Right cardiac atrium (tissue), 5 donors: Measurements from ENCODE around the gene CD19. TPM values are rescaled to one million over a fixed set of nuclear protein-coding genes. Genes with fewer than 3 reads are reported as not detected.

Experiments
- ATAC-seq, 2 donors: fragments of 200-7000 bp; cut with Tn5 transposase; one replicate each; pipeline versions ENCODE4 v1.8.0 to v1.9.1; 2020; ENCODE audit warnings: moderate library complexity in 2 of 2, mild to moderate bottlenecking in 1 of 2
- DNase-seq, 3 donors: peaks; one replicate each; pipeline ENCODE4 v3.0.0-alpha.2; 2020
- H3K27ac ChIP-seq: one replicate; pipeline ENCODE4 v1.5.1; 2013; ENCODE audit warnings: mild to moderate bottlenecking, low read length, control low read depth, moderate library complexity
- H3K27me3 ChIP-seq: one replicate; pipeline ENCODE4 v1.6.1; 2013; ENCODE audit not compliant: control insufficient read depth, insufficient read depth
- H3K4me1 ChIP-seq: one replicate; pipeline ENCODE4 v1.6.1; 2013; ENCODE audit warnings: low read length; ENCODE audit not compliant: control insufficient read depth, insufficient read depth
- H3K4me3 ChIP-seq: one replicate; pipeline ENCODE4 v1.5.1; 2013; ENCODE audit warnings: low read length, control low read depth
- H3K9me3 ChIP-seq: one replicate; pipeline ENCODE4 v1.6.1; 2013; ENCODE audit warnings: low read length; ENCODE audit not compliant: control insufficient read depth
- WGBS: extraction: QIAGEN DNeasy Blood & Tissue Kit; methylation state at CpG from one replicate; pipeline ENCODE4 v1.1.7; 2013; 5-methylcytosine and 5-hydroxymethylcytosine counted together
- intact Hi-C, 4 donors: fragments of 100-400 bp; cut with DNase I; formaldehyde crosslinking; loops; one replicate each; pipeline versions ENCODE4 v1.11.0 to v1.14.0; 2022 to 2023
- polyA plus RNA-seq: library from polyadenylated mRNA; stranded (reverse); fragments of 200-250 nt; gene quantifications from one replicate; pipeline ENCODE4 v1.2.3, GENCODE V29; 2013
- total RNA-seq, 4 donors: library from RNA; stranded (reverse); fragmentation: NEBNext Ultra II Directional; extraction: Animal tissue kit (Norgen Biotek cat#: 25700); gene quantifications; one replicate each; pipeline ENCODE4 v1.2.1, GENCODE V29; 2021
- donor health status: healthy with polysubstance abuse.
- donor health status: DM: no; HTN: yes; CAD: no.
- donor health status: DM: no; HTN: no; CAD: no.
- donor health status: DM: no; HTN: yes; CAD: no; lungs with severe emphysema.
- donor health status: DM: yes; HTN: yes; CAD: no.

CD19 gene
- total and polyA plus RNA-seq, 5 donors = 0.12 to 0.25 (median 0.20) TPM; not detected in 2

DNA sequence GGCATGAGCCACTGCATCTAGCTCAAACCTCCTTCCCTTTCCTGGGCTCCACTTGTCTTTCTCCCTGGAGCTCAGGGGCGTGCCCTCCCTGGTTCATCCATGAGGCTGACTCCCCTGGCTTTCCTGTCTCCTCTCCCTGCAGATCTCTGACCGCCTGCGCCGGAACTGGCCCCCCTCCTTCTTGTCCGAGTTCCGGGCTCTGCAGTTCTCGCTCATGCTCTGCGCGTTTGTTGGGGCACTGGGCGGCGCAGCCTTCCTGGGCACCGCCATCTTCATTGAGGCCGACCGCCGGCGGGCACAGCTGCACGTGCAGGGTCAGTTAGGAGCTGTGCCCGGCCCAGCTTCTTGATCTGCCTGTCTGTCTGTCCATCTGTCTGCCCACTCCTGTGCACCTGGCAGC lies 51.9 kb downstream of the CD19 start:
- 92% methylated on average over 18 of the region's 18 CpGs for WGBS
- DNase-seq = no peak
- ATAC-seq = no peak
- Histone ChIP-seq H3K4me1 (no peaks in the 10 kb centered on the region), H3K27me3 (no peaks in the 10 kb centered on the region), H3K27ac (no peak overlapping the region), H3K4me3 (no peak overlapping the region), H3K9me3 (no peaks in the 10 kb centered on the region)
- intact Hi-C loops = no loop called here

DNA sequence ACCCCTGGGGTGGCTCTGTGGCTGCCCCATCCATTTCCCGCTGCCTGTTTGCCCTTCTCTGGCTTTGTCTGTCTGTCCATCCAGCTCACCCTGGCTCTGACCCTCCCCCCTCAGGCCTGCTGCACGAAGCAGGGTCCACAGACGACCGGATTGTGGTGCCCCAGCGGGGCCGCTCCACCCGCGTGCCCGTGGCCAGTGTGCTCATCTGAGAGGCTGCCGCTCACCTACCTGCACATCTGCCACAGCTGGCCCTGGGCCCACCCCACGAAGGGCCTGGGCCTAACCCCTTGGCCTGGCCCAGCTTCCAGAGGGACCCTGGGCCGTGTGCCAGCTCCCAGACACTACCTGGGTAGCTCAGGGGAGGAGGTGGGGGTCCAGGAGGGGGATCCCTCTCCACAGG lies 52.3 kb downstream of the CD19 start:
- Histone ChIP-seq H3K4me3 (no peak overlapping the region), H3K27ac (no peak overlapping the region), H3K9me3 (no peaks in the 10 kb centered on the region), H3K4me1 (no peaks in the 10 kb centered on the region), H3K27me3 (no peaks in the 10 kb centered on the region)
- intact Hi-C loops = no loop called here
- no peak for DNase-seq
- 83% methylated on average over 12 of the region's 12 CpGs for WGBS
- ATAC-seq = no peak

DNA sequence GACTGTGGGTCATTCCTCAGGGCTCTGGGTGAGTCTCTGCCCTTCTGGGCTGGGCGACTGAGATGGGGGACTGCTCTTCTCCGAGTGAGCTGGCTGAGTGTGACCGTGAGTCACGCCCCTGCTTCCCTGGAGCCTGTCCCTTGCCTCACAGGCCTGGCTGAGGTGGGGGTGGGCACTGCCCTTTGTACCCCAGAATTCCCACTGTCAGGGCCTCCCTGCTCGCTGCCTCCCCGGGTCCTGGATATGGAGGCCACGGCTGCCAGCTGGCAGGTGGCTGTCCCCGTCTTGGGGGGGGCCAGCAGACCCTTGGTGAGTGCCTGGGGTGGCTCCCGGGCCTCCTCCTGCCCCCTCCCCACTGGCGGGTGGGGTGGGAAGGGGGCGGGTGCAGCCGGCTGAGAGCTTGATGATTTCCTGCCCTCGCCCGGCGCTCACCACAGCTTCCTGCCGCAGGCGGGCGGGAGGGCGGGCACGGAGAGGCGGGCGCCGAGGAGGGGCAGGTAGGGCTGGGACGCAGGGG lies 52.9 kb downstream of the CD19 start, which contains the start of gene LAT:
TSS of gene LAT (plus strand) at position 434 of the 517 bp plus-strand sequence. CDS start 366 bp downstream, outside the sequence.
- DNase-seq = peak in 2 of 3 donors; percentile 68 to 74

GRCh38 chr16:28985211-28986041 lies 53.7 kb downstream of the CD19 start:
- ATAC-seq (peak in 1 of 2 donors; percentile 6), DNase-seq (no peak)
- H3K27me3 ChIP-seq = no peaks in the 10 kb centered on the region
- 86% methylated on average over 19 of the region's 19 CpGs for WGBS
- intact Hi-C loops = no loop called here
- H3K4me3 ChIP-seq = no peak overlapping the region
- no peaks in the 10 kb centered on the region for H3K9me3 ChIP-seq
- H3K27ac ChIP-seq = no peak overlapping the region
- H3K4me1 ChIP-seq = no peaks in the 10 kb centered on the region

More for the DNA sequence above, 52.9 kb downstream of the CD19 start, which contains the start of gene LAT:
- Histone ChIP-seq H3K4me3 (no peak within 1 kb of the TSS), H3K27me3 (no peaks in the 10 kb centered on the region), H3K9me3 (no peaks in the 10 kb centered on the region), H3K4me1 (no peaks in the 10 kb centered on the region), H3K27ac (no peak within 1 kb of the TSS)
- intact Hi-C loops = no loop called here
- peak; percentile 3 to 28 for ATAC-seq
- 62% methylated on average over 24 of the region's 24 CpGs for WGBS

DNA sequence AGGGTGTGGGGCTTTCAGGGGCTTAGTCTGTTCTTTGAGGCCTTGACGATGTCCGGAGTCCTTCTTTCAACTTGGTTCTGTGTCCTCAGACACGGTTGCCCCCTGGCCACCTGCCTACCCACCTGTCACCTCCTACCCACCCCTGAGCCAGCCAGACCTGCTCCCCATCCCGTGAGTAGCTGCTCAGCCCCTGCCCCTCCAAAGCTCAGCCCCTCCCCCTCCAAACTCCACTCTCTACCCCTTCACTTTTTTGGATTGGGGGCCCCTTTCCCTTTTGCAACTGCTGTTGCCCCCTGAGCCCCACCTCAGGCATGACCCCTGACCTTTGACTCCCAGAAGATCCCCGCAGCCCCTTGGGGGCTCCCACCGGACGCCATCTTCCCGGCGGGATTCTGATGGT lies 54.3 kb downstream of the CD19 start:
- intact Hi-C loops = no loop called here
- no peaks in the 10 kb centered on the region for H3K4me1 ChIP-seq
- H3K27ac ChIP-seq = no peak overlapping the region
- H3K4me3 ChIP-seq = no peak overlapping the region
- DNase-seq = no peak
- H3K27me3 ChIP-seq = no peaks in the 10 kb centered on the region
- ATAC-seq = no peak
- WGBS = 95% methylated on average over 9 of the region's 9 CpGs
- H3K9me3 ChIP-seq = no peaks in the 10 kb centered on the region

DNA sequence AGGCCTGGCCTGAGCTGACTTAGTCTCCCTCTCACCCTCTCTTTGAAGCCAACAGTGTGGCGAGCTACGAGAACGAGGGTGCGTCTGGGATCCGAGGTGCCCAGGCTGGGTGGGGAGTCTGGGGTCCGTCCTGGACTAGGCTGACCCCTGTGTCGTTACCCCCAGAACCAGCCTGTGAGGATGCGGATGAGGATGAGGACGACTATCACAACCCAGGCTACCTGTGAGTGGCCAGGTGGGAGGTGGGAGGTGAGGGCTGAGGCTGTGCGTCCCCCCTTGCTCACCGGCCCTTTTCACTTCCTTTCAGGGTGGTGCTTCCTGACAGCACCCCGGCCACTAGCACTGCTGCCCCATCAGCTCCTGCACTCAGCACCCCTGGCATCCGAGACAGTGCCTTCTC lies 54.7 kb downstream of the CD19 start:
- no peak overlapping the region for H3K27ac ChIP-seq
- intact Hi-C loops = no loop called here
- no peak for DNase-seq

GRCh38 chr16:28987170-28987853 lies 55.5 kb downstream of the CD19 start:
- ATAC-seq (no peak), DNase-seq (peak in 1 of 3 donors; percentile 1)
- intact Hi-C loops = no loop called here
- WGBS = 96% methylated on average over 4 of the region's 4 CpGs
- H3K27ac ChIP-seq = no peak overlapping the region
- no peak overlapping the region for H3K4me3 ChIP-seq
- H3K27me3 ChIP-seq = no peaks in the 10 kb centered on the region
- no peaks in the 10 kb centered on the region for H3K9me3 ChIP-seq
- H3K4me1 ChIP-seq = no peaks in the 10 kb centered on the region

More for the DNA sequence above, 54.7 kb downstream of the CD19 start:
- no peaks in the 10 kb centered on the region for H3K9me3 ChIP-seq
- WGBS = 96% methylated on average over 13 of the region's 13 CpGs
- no peak overlapping the region for H3K4me3 ChIP-seq
- ATAC-seq = no peak
- no peaks in the 10 kb centered on the region for H3K4me1 ChIP-seq
- H3K27me3 ChIP-seq = no peaks in the 10 kb centered on the region

Other genes with a start within 250 kb of the CD19 start
- 100 to 1,000 TPM; 292 to 519 (median 437) TPM for gene EIF3C, start 220.5 kb upstream of the CD19 start, total RNA-seq
- gene EIF3C, start 220.5 kb upstream of the CD19 start, polyA plus RNA-seq = 241 TPM
- gene NPIPB9, start 180.2 kb upstream of the CD19 start, total RNA-seq = 1 to 10 TPM in 2 of 4 donors, not detected in 2; 1.3 to 1.6 TPM
- gene NPIPB9, start 180.2 kb upstream of the CD19 start, polyA plus RNA-seq = 0.45 TPM
- 10 to 100 TPM; 55.3 to 59.8 (median 58.8) TPM for gene ATXN2L, start 109.0 kb upstream of the CD19 start, total RNA-seq
- gene ATXN2L, start 109.0 kb upstream of the CD19 start, polyA plus RNA-seq = 40.1 TPM
- 100 to 1,000 TPM; 160 to 188 (median 173) TPM for gene TUFM, start 85.6 kb upstream of the CD19 start, total RNA-seq
- gene TUFM, start 85.6 kb upstream of the CD19 start, polyA plus RNA-seq = 227 TPM
- gene SH2B1, start 68.1 kb upstream of the CD19 start, total RNA-seq = 10 to 100 TPM; 38.6 to 50.2 (median 44.9) TPM
- 41.7 TPM for gene SH2B1, start 68.1 kb upstream of the CD19 start, polyA plus RNA-seq
- gene ATP2A1, start 53.5 kb upstream of the CD19 start, total RNA-seq = under 1 TPM; 0.11 to 0.75 (median 0.58) TPM
- gene ATP2A1, start 53.5 kb upstream of the CD19 start, polyA plus RNA-seq = 0.11 TPM
- 10 to 100 TPM; 13.4 to 24.3 (median 19.2) TPM for gene RABEP2, start 6.7 kb upstream of the CD19 start, total RNA-seq
- 27.4 TPM for gene RABEP2, start 6.7 kb upstream of the CD19 start, polyA plus RNA-seq
- 10 to 100 TPM; 17.0 to 18.0 (median 17.5) TPM for gene NFATC2IP, start 19.0 kb downstream of the CD19 start, total RNA-seq
- gene NFATC2IP, start 19.0 kb downstream of the CD19 start, polyA plus RNA-seq = 13.4 TPM
- 10 to 100 TPM; 16.1 to 18.0 (median 16.5) TPM for gene SPNS1, start 42.8 kb downstream of the CD19 start, total RNA-seq
- gene SPNS1, start 42.8 kb downstream of the CD19 start, polyA plus RNA-seq = 19.5 TPM
- 1 to 10 TPM; 1.2 to 2.9 (median 2.2) TPM for gene LAT, start 53.1 kb downstream of the CD19 start, total RNA-seq
- gene LAT, start 53.1 kb downstream of the CD19 start, polyA plus RNA-seq = 2.0 TPM